ENCODE data around the gene LCE2A. TPM values are rescaled to one million over a fixed set of nuclear protein-coding genes. Genes with fewer than 3 reads are reported as not detected.

LCE2A gene, protein sequence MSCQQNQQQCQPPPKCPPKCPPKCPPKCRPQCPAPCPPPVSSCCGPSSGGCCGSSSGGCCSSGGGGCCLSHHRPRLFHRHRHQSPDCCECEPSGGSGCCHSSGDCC
- total RNA-seq = not detected in 2 replicates

DNA sequence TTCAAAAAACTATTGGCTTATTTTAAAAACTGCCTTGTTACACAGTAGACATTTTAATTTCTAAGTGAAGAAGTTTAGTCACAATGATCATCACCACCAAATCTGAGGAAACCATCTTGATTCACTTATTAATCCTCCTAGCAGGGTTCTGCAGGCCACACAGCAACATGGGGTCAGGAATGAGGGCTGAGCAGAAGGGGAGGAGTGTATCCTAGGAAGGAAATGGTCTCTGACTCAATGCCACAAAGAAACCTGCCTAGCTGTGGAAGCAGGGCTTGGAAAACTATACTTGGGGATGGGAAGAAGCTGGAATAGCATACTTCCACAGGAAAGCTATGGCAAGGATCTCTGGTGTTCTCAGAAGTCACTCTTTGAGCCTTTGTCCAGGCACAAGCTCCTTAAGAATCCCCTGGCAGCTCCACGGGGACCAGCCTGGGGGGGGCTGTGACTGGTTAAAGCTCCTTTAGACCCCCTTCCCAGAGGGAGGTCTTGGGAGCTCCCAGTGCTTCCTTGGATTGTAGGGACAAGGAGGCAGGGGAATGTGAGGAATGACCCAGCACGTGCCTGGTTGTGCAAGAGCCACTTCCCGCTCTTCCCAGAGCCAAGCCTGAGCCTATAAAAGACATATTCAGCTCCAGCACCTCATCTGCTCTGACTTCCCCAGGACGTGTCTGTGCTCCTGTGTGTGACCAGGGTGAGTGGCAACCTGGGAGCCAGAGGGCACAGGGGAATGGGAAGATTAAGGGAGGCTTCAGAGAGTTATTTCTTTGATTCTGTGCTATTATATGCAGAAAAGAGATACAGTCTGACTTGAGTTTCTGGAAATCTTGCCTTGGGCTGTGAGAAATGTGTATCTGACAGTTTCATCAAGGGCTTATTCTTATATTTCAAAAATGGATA is at the start of gene LCE2A:
TSS of gene LCE2A (plus strand) at position 645 of the 900 bp plus-strand sequence. CDS start 557 bp downstream, outside the sequence.

DNA sequence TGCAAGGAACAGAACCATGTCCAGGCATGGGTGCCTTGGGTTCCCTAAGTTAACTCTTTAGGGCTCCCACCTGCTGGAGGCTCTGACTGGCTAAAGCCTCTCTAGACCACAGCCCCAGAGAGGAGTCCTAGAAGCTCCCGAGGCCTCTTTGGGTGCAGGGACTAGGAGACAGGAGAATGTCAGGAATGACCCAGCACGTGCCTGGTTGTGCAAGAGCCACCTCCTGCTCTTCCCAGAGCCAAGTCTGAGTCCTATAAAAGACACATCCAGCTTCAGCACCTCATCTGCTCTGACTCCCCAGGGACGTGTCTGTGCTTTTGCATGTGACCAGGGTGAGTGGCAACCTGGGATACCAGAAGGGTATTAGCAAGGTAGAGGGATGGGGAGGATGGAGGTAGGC is 35.0 kb upstream of the LCE2A start, which contains the start of gene LCE2D:
TSS of gene LCE2D (plus strand) at position 283 of the 400 bp plus-strand sequence. CDS start 726 bp downstream, outside the sequence.

GRCh38 chr1:152674983-152675382 is 23.2 kb upstream of the LCE2A start, which contains the start of gene LCE2C:
Gene LCE2C, plus strand, starts transcription at chr1:152675279. Its CDS starts 737 bp downstream, at chr1:152676016.

GRCh38 chr1:152685823-152686222 is 12.3 kb upstream of the LCE2A start, which contains the start of gene LCE2B:
Gene LCE2B, plus strand, starts transcription at chr1:152686123. Its CDS starts 721 bp downstream, at chr1:152686844.

DNA sequence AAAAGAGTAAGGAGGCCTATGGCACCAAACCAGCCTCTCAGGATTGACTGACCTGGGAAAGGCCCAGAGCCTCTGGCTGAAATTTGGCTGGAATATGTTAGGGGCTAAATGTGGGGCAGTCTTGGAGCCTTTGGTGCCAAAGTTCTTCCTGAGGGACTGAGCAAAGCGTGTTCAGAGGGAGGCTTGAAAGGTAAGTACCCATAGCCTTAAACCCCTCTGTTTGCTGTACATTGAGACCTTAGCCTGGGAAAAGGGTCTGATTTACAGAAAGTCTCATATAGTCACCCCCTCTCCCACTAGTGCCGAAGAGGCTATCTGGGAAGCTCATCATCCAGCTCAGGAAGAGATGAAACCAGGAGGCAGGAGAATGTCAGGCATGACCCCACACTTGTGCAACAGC is 9.7 kb downstream of the LCE2A start, which contains the start of gene LCE4A:
TSS of gene LCE4A (plus strand) at position 301 of the 400 bp plus-strand sequence. CDS start 916 bp downstream, outside the sequence.

Other genes starting within 250 kb of the LCE2A start
- not detected in 2 replicates for gene LCE5A, start 187.5 kb upstream of the LCE2A start, total RNA-seq
- not detected in 2 replicates for gene CRCT1, start 183.9 kb upstream of the LCE2A start, total RNA-seq
- gene LCE3E, start 131.6 kb upstream of the LCE2A start, total RNA-seq = not detected in 2 replicates
- gene LCE3D, start 117.8 kb upstream of the LCE2A start, total RNA-seq = not detected in 2 replicates
- not detected in 2 replicates for gene LCE3C, start 98.1 kb upstream of the LCE2A start, total RNA-seq
- not detected in 2 replicates for gene LCE3B, start 84.5 kb upstream of the LCE2A start, total RNA-seq
- gene LCE3A, start 75.2 kb upstream of the LCE2A start, total RNA-seq = not detected in 2 replicates
- not detected in 2 replicates for gene LCE2D, start 35.0 kb upstream of the LCE2A start, total RNA-seq
- not detected in 2 replicates for gene LCE2C, start 23.1 kb upstream of the LCE2A start, total RNA-seq
- not detected in 2 replicates for gene LCE2B, start 12.2 kb upstream of the LCE2A start, total RNA-seq
- gene LCE4A, start 9.8 kb downstream of the LCE2A start, total RNA-seq = not detected in 2 replicates
- not detected in 2 replicates for gene KPRP, start 59.7 kb downstream of the LCE2A start, total RNA-seq
- not detected in 2 replicates for gene LCE1F, start 76.8 kb downstream of the LCE2A start, total RNA-seq
- gene LCE1E, start 87.9 kb downstream of the LCE2A start, total RNA-seq = not detected in 2 replicates
- gene LCE1D, start 98.4 kb downstream of the LCE2A start, total RNA-seq = not detected in 2 replicates
- gene LCE1C, start 108.3 kb downstream of the LCE2A start, total RNA-seq = not detected in 2 replicates
- gene LCE1B, start 113.6 kb downstream of the LCE2A start, total RNA-seq = not detected in 2 replicates
- gene LCE1A, start 129.1 kb downstream of the LCE2A start, total RNA-seq = not detected in 2 replicates
- not detected in 2 replicates for gene LCE6A, start 144.5 kb downstream of the LCE2A start, total RNA-seq
- gene LCE7A, start 161.7 kb downstream of the LCE2A start, total RNA-seq = not detected in 2 replicates
- not detected in 2 replicates for gene SMCP, start 180.0 kb downstream of the LCE2A start, total RNA-seq
- gene IVL, start 210.2 kb downstream of the LCE2A start, total RNA-seq = not detected in 2 replicates
- gene SPRR5, start 248.9 kb downstream of the LCE2A start, total RNA-seq = not detected in 2 replicates

Measured in epithelial cell of alveolus of lung (primary cell).